B cell (primary cell): ENCODE measurements around the gene PITHD1.

ENCODE experiments used
- CTCF ChIP-seq: fragments of 200-600 bp; IDR thresholded peaks from one replicate; pipeline ENCODE4 v1.8.0; 2022; ENCODE audit warnings: antibody characterized with exemption, mild to moderate bottlenecking
- EZH2 ChIP-seq: IDR thresholded peaks from 2 replicates; pipeline ENCODE4 v1.6.1; 2012; ENCODE audit warnings: borderline replicate concordance, low read depth, mild to moderate bottlenecking, moderate library complexity, low read length; ENCODE audit not compliant: insufficient read depth, poor library complexity, severe bottlenecking

- no peak for TF ChIP-seq CTCF
- no peak for TF ChIP-seq EZH2
Measured at GRCh38 chr1:23784846-23785245, 6.6 kb downstream of the PITHD1 start.
